Upper lobe of right lung (tissue), 1 donor: ENCODE measurements around the gene HDAC10. TPM values are rescaled to one million over a fixed set of nuclear protein-coding genes. Genes with fewer than 3 reads are reported as not detected.

ENCODE experiments used
- ATAC-seq: fragments of 200-7000 bp; cut with Tn5 transposase; one replicate; pipeline ENCODE4 v1.9.1; 2020; ENCODE audit warnings: mild to moderate bottlenecking, moderate library complexity
- DNase-seq: peaks from one replicate; pipeline ENCODE4 v3.0.0-alpha.2; 2020
- H3K27ac ChIP-seq: fragments of 200-600 bp; one replicate; pipeline ENCODE4 v1.8.0; 2022
- H3K27me3 ChIP-seq: fragments of 200-600 bp; one replicate; pipeline ENCODE4 v1.8.0; 2022; ENCODE audit warnings: mild to moderate bottlenecking
- H3K36me3 ChIP-seq: fragments of 200-600 bp; one replicate; pipeline ENCODE4 v1.8.0; 2022
- H3K4me1 ChIP-seq: fragments of 200-600 bp; one replicate; pipeline ENCODE4 v1.8.0; 2022
- H3K4me3 ChIP-seq: fragments of 200-600 bp; one replicate; pipeline ENCODE4 v1.8.0; 2022; ENCODE audit warnings: mild to moderate bottlenecking
- H3K9me3 ChIP-seq: fragments of 200-600 bp; one replicate; pipeline ENCODE4 v1.8.0; 2022
- intact Hi-C: fragments of 100-400 bp; cut with DNase I; formaldehyde crosslinking; loops from one replicate; pipeline ENCODE4 v1.11.0; 2022
- total RNA-seq: library from RNA; stranded (reverse); fragmentation: NEBNext Ultra II Directional; extraction: Animal tissue kit (Norgen Biotek cat#: 25700); gene quantifications from one replicate; pipeline ENCODE4 v1.2.1, GENCODE V29; 2021
- TF ChIP-seq, protein P1 (sequence below): fragments of 200-600 bp; IDR thresholded peaks from one replicate; pipeline ENCODE4 v1.8.0; 2022; ENCODE audit warnings: antibody characterized with exemption
- donor health status: DM: no; HTN: yes; CAD: no; lungs with severe emphysema.

Gene HDAC10
- total RNA-seq, 1 donor from 2014 or later: 48.9 TPM

DNA sequence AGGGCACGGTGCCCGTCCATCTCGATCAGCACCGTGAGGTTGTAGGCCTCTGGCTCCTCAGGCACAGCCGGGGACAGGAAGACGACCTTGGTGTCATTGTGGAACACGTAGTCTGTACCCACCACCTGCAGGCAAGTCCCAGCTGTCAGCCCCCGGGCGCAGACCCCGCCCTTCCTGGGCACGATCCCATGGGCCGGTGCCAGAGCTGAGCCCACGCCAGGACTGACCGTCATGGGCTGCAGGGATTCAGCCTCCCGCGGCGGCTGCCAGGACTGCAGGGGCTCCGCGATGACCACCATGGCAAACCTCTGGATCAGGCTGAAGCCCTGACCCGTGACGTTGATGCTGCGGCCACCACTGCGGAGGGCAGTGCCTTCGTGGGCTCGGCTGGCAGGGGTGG, 30.9 kb upstream of the HDAC10 start:
- Histone ChIP-seq H3K4me1 (no peaks in the 10 kb centered on the region), H3K27ac (peak overlapping the region; percentile 47), H3K36me3 (peaks cover 91% of the 10 kb centered on the region), H3K4me3 (no peak overlapping the region), H3K9me3 (no peaks in the 10 kb centered on the region), H3K27me3 (no peaks in the 10 kb centered on the region)
- no peak for DNase-seq
- ATAC-seq: peak; percentile 5
- intact Hi-C loops: no loop called here
- TF ChIP-seq, protein P1, sequence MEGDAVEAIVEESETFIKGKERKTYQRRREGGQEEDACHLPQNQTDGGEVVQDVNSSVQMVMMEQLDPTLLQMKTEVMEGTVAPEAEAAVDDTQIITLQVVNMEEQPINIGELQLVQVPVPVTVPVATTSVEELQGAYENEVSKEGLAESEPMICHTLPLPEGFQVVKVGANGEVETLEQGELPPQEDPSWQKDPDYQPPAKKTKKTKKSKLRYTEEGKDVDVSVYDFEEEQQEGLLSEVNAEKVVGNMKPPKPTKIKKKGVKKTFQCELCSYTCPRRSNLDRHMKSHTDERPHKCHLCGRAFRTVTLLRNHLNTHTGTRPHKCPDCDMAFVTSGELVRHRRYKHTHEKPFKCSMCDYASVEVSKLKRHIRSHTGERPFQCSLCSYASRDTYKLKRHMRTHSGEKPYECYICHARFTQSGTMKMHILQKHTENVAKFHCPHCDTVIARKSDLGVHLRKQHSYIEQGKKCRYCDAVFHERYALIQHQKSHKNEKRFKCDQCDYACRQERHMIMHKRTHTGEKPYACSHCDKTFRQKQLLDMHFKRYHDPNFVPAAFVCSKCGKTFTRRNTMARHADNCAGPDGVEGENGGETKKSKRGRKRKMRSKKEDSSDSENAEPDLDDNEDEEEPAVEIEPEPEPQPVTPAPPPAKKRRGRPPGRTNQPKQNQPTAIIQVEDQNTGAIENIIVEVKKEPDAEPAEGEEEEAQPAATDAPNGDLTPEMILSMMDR: no peak

DNA sequence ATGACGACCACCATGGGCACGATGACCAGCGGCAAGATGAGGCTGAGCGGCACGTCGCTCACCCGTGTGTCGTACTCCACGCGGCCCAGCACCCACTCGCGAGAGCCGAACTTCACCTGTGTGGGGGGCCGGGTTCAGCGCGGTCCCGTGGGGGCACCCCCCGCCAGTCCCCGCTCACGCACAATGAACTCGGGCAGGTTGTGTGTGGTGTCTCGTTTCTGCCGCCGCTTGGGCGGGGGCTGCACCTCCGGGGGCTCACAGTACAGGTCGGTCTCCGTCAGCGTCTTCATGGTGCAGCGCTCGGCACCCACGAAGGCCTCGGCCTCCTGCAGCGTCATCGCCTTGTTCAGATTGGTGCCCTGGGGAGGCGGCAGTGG, 30.3 kb upstream of the HDAC10 start:
- peak overlapping the region; percentile 47 for H3K27ac ChIP-seq
- H3K4me1 ChIP-seq: no peaks in the 10 kb centered on the region
- peaks cover 91% of the 10 kb centered on the region for H3K36me3 ChIP-seq

DNA sequence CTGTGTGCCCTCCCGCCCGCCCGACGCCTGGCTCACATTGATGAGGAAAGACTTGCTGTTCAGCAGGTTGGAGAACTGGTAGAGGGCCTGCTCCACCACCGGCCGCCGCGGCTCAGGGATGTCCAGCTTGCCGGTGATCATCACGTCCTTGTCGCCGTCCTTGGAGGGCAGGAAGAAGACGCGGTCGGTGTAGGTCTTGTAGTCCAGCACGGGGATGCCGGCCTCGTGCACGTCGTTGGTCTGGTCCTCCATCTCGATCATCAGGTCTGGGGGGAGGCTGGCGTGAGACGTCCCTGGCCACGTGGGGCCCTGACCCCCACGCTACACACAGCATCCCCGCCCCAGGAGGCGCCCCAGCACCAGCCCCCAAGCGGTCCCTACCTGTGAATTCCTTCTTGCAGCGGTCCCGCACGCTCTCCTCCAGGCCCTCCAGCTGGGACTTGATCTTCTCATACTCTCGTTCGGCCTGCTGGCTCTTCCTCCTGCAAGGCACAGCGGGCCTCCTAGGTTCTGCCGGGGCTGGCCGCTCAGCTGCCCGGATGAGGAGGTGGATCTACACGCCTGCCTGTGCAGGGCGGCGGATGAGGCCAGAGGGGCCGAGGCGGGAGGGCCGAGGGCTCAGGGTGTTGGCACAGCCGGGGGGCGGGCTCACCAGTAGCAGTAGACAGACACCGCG, 29.8 kb upstream of the HDAC10 start:
- Histone ChIP-seq H3K36me3 (peaks cover 89% of the 10 kb centered on the region), H3K4me3 (no peak overlapping the region), H3K27ac (no peak overlapping the region), H3K27me3 (no peaks in the 10 kb centered on the region), H3K9me3 (no peaks in the 10 kb centered on the region), H3K4me1 (no peaks in the 10 kb centered on the region)
- intact Hi-C loops: no loop called here
- TF ChIP-seq, protein P1: no peak
- DNase-seq (no peak), ATAC-seq (no peak)

More for the DNA sequence above, 30.3 kb upstream of the HDAC10 start:
- DNase-seq (no peak), ATAC-seq (no peak)
- H3K4me3 ChIP-seq: no peak overlapping the region
- H3K27me3 ChIP-seq: no peaks in the 10 kb centered on the region
- TF ChIP-seq, protein P1: no peak
- intact Hi-C loops: no loop called here
- no peaks in the 10 kb centered on the region for H3K9me3 ChIP-seq

DNA sequence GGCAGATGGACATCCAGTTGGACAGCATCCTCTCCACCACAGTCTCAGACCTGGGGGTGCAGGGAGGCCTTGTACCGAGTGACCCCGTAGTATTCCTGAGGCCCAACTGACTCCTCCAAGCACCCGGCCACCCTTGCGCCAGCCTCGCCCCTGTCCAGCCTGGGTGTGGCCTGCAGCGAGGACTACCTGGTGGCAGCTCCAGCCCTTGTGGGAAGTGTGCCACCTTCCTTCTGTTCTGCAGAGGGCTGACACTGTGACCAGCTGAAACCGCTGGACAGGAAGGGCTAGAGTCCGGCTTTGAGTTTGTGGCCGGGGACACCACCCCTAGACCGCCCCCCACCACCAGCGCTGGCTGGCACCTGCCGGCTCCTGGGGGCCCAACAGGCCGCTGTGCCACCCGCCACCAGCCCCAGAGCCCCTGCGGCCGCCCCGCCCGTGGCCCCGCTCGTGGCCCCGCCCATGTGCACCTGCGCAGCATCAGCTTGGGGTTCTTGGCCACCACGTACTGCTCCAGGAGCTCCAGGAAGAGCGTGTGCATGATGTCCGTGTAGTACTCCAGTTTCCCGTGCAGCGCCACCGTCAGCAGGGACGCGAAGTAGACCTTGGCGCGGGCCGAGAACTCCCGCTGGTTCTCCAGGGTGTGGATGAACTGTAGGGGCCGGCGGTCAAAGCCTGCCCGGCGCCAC, 29.1 kb upstream of the HDAC10 start:
- no peak overlapping the region for H3K27ac ChIP-seq
- H3K9me3 ChIP-seq: no peaks in the 10 kb centered on the region
- peaks cover 93% of the 10 kb centered on the region for H3K36me3 ChIP-seq

DNA sequence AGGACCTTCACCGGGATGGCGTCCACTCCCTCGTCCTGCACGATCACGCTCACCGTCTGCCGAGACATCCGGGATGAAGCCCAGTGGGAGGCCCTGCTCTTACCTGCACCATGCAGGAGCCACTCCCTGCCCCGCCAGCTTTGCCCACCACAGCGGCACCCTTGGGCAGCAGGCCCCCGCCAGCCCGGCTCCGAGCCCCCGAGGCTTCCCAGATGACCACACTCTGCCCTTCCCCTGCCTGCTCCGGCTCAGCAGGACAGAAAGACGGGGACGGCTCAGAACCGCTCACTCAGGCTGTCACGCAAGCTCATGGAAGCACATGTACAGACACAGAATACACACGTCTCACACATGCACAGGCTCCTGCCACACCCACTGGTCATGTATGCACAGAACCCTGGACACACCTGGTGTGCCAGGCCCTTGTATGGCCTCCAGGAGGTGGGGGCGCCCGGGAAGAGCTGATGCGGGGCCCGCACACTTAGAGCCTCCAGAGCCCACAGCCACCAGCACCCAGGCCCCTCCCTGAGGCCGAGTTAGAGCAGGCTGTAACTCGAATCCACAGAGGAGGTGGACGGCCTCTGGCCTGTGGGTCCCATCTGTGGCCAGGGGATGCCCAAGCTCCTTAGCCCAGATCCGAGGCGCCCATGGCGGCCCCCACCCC, 28.0 kb upstream of the HDAC10 start:
- no peak overlapping the region for H3K4me3 ChIP-seq
- no peaks in the 10 kb centered on the region for H3K9me3 ChIP-seq
- H3K27ac ChIP-seq: no peak overlapping the region
- no peak for DNase-seq
- intact Hi-C loops: loop anchor here (10.0 kb wide), 1 partner anchor 46 kb away; the partner anchor contains the start of gene DENND6B
- TF ChIP-seq, protein P1: no peak
- H3K27me3 ChIP-seq: no peaks in the 10 kb centered on the region
- H3K4me1 ChIP-seq: no peaks in the 10 kb centered on the region
- no peak for ATAC-seq
- H3K36me3 ChIP-seq: peaks cover 88% of the 10 kb centered on the region

More for the DNA sequence above, 29.1 kb upstream of the HDAC10 start:
- Histone ChIP-seq H3K27me3 (no peaks in the 10 kb centered on the region), H3K4me3 (no peak overlapping the region), H3K4me1 (no peaks in the 10 kb centered on the region)
- ATAC-seq (no peak), DNase-seq (no peak)
- TF ChIP-seq, protein P1: no peak
- intact Hi-C loops: no loop called here
